ENCODE measurements around the gene JMJD7.

DNA sequence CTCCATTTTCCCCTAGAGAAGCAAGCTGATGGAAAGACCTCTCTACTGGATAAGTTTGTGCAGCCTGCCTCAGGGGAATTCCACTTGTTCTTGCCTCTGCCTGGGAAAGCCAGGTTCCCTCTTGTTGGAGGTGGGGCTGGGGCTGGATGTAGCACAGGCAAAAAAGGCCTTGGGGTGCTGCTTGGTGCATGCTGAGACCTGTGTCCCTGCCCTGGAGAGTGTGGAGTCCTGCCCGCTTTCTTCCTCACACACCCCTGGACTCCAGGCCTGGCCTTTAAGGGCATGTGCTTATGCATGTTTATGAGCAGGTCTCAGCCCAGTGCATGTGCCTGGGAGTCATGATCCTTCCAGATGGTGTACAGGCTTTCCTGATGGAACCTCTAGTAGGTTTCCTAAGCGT is 23.5 kb upstream of the JMJD7 start:
- TF ChIP-seq, protein P1, sequence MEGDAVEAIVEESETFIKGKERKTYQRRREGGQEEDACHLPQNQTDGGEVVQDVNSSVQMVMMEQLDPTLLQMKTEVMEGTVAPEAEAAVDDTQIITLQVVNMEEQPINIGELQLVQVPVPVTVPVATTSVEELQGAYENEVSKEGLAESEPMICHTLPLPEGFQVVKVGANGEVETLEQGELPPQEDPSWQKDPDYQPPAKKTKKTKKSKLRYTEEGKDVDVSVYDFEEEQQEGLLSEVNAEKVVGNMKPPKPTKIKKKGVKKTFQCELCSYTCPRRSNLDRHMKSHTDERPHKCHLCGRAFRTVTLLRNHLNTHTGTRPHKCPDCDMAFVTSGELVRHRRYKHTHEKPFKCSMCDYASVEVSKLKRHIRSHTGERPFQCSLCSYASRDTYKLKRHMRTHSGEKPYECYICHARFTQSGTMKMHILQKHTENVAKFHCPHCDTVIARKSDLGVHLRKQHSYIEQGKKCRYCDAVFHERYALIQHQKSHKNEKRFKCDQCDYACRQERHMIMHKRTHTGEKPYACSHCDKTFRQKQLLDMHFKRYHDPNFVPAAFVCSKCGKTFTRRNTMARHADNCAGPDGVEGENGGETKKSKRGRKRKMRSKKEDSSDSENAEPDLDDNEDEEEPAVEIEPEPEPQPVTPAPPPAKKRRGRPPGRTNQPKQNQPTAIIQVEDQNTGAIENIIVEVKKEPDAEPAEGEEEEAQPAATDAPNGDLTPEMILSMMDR (IDR thresholded peaks at IDR 0.05; ENCODE audit: borderline replicate concordance, extremely low read depth, low read length, poor library complexity, severe bottlenecking): no peak
- TF ChIP-seq EZH2 (IDR thresholded peaks at IDR 0.05; ENCODE audit: borderline replicate concordance, low read depth, low read length, severe bottlenecking): no peak

Measured in DND-41 (cell line).